ENCODE data around the gene TUT4.

The TUT4 gene

DNA sequence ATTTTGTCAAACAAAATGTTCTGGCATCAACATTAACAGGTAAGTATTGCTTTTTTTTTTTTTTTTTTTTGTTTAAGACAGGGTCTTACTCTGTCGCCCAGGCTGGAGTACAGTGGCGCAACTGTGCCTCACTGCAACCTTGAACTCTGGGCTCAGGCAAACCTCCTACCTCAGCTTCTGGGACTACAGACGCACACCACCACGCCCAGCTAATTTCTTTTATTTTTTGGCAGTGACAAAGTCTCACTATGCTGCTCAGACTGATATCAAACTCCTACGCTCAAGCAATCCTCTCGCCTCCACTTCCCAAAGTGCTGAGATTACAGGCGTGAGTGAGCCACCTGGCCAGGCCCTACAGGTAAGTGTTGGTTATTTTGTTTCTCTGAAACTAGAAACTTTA, 2.4 kb downstream of the TUT4 start:
- FAIRE-seq: no peak
- no peak for TF ChIP-seq POLR2AphosphoS5 (IDR thresholded peaks at IDR 0.05; ENCODE audit: low read depth, low read length)

DNA sequence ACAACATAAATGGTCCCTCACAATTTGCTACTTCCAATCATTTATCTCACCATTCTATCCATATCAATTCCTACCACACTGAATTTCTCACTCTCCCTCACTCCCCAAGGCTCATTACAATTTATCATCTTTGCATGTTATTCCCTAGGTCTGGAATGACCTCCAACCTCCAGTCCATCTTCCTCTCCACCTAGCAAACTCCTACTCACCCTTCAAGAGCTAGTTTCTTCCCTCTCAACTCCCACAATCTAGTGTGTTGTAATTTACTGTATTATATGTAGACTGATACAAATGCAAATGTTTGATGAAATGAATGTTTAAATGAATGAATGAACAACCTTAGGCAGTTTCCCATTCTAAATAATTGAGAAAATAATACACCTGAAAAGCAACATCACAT, 3.6 kb downstream of the TUT4 start:
- DNase-seq (ENCODE audit: insufficient read length): no peak
- TF ChIP-seq POLR2A (IDR thresholded peaks at IDR 0.05; ENCODE audit: low read depth, low read length) (no peak), TAF1 (IDR thresholded peaks at IDR 0.05; ENCODE audit: borderline replicate concordance, low read depth, low read length) (no peak), POLR2AphosphoS5 (IDR thresholded peaks at IDR 0.05; ENCODE audit: low read depth, low read length) (no peak)
- no peak for FAIRE-seq

More for the DNA sequence above, 2.4 kb downstream of the TUT4 start:
- no peak for DNase-seq (ENCODE audit: insufficient read length)

DNA sequence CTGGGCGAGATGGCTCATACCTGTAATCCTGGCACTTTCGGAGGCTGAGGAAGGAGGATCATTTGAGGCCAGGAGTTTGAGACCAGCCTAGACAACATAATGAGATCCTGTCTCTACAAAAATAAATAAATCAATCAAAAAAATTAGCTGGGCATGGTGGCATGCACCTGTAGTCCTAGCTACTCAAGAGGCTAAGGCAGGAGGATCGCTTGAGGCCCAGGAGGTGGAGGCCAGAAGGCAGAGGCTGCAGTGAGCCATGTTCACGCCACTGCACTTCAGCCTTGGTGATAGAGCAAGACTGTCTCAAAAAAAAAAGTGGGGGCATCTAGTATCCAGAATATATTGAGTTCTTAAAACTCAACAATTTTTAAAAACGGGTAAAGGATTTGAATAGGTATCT, 6.0 kb downstream of the TUT4 start:
- DNase-seq (ENCODE audit: insufficient read length) (no peak), FAIRE-seq (no peak)
- no peak for TF ChIP-seq POLR2A (IDR thresholded peaks at IDR 0.05; ENCODE audit: low read depth, low read length)
- TF ChIP-seq TAF1 (IDR thresholded peaks at IDR 0.05; ENCODE audit: borderline replicate concordance, low read depth, low read length): no peak
- TF ChIP-seq POLR2AphosphoS5 (IDR thresholded peaks at IDR 0.05; ENCODE audit: low read depth, low read length): no peak

DNA sequence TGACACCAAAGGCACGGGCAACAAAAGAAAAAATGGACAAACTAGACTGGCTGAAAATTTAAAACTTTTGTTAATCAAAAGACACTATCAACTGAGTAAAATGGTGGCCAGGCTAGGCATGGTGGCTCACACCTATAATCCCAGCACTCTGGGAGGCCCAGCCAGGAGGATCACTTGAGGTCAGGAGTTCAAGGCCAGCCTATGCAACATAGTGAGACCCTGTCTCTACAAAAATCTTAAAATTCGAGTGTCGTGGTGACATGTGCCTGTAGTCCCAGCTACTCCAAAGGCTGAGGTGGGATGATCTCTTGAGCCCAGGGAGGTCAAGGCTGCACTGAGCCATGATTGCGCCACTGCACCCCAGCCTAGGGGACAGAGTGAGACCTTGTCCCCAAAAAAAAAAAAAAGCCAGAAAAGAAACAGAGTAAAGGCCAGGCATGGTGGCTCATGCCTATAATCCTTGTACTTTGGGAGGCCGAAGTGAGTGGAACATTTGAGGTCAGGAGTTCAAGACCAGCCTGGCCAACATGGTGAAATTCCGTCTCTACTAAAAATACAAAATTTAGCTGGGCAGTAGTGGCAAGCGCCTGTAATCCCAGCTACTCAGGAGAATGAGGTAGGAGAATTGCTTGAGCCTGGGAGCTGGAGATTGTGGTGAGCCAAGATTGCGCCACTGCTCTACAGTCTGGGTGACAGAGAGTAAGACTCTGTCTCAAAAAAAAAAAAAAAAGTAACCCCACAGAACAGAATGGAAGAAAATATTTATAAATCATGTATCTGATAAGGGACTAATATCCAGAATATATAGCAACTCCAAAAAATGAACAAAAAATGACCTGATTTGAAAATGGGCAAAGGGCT, 8.0 kb downstream of the TUT4 start:
- no peak for TF ChIP-seq POLR2AphosphoS5 (IDR thresholded peaks at IDR 0.05; ENCODE audit: low read depth, low read length)
- TF ChIP-seq POLR2A (IDR thresholded peaks at IDR 0.05; ENCODE audit: low read depth, low read length): no peak
- TF ChIP-seq TAF1 (IDR thresholded peaks at IDR 0.05; ENCODE audit: borderline replicate concordance, low read depth, low read length): no peak
- DNase-seq (ENCODE audit: insufficient read length) (no peak), FAIRE-seq (no peak)

DNA sequence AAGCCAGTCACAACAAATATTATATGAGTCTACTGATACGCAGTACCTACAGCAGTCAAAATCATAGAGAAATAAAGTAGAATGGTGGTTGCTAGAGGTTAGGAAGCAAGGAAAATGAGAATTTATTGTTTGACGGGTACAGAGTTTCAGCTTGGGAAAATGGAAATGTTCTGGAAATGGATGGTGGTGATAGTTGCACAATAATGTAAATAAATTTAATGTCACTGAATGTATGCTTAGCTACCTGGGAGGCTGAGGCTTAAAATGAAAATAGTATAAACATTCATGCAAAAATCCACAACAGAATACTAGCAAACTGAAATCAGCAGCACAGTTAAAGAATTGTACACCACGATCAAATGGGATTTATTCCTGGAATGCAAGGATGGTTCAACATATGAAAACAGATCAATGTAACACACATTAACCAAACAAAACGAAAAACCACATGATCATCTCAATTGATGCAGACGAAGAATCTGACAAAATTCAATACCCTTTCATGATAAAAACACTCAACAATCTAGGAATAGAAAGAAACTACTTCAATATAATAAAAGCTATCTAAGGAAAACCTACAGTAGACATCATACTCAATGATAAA, 10.7 kb downstream of the TUT4 start:
- no peak for DNase-seq (ENCODE audit: insufficient read length)
- no peak for FAIRE-seq
- TF ChIP-seq POLR2AphosphoS5 (IDR thresholded peaks at IDR 0.05; ENCODE audit: low read depth, low read length): no peak
- TF ChIP-seq POLR2A (IDR thresholded peaks at IDR 0.05; ENCODE audit: low read depth, low read length): no peak
- no peak for TF ChIP-seq TAF1 (IDR thresholded peaks at IDR 0.05; ENCODE audit: borderline replicate concordance, low read depth, low read length)

DNA sequence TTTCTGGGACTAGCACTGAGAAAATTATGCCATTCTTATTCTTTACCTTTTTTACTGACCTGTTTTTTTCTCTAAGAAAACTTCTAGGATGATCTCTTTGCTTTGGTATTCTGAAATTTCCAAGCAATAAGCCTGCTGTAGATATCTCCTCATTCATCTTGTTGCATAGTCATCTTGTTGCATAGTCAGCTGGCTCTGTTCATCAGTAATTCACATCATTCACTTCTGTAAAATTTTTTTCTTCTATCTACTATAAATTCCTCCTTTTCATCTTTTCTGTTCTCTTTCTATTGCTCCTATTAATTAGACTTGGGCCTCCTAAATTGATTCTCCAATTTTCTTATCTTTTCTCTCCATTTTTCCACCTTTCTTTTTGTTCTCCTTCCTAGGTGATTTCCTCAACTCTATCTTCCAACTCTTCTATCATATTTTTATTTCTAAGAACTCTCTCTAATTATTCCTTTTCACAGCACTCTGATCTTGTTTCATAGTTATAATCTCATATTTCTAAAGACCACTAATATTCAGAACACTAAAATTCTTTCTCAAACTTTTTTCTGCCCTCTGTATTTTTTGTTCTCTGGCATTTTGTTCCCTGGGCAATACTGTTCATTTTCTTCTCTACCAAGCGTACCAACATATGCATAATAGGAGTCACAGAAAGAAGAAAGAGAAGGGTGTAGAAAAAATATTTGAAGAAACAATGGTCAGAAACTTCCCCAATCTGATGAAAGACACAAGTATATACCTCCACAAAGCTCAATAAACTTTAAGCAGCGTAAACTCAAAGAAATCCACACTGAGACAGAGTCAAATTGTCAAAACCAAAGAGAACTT, 17.7 kb downstream of the TUT4 start:
- FAIRE-seq (no peak), DNase-seq (ENCODE audit: insufficient read length) (no peak)
- no peak for TF ChIP-seq TAF1 (IDR thresholded peaks at IDR 0.05; ENCODE audit: borderline replicate concordance, low read depth, low read length)
- TF ChIP-seq POLR2A (IDR thresholded peaks at IDR 0.05; ENCODE audit: low read depth, low read length): no peak
- TF ChIP-seq POLR2AphosphoS5 (IDR thresholded peaks at IDR 0.05; ENCODE audit: low read depth, low read length): no peak

DNA sequence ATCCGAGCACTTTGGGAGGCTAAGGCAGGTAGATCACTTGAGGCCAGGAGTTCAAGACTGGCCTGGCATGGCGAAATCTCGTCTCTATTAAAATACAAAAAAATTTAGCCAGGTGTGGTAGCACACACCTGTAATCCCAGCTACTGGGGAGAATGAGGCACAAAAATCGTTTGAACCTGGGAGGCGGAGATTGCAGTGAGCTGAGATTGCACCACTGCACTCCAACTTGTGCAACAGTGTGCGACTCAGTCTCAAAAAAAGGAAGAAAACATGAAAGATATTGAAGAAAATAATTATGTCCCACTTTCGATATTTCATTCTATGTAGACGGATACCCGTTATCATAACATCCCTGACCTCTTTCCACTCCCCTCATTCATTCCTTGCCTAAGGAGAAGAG, 19.2 kb downstream of the TUT4 start:
- no peak for TF ChIP-seq TAF1 (IDR thresholded peaks at IDR 0.05; ENCODE audit: borderline replicate concordance, low read depth, low read length)
- no peak for TF ChIP-seq POLR2A (IDR thresholded peaks at IDR 0.05; ENCODE audit: low read depth, low read length)
- DNase-seq (ENCODE audit: insufficient read length) (no peak), FAIRE-seq (no peak)

DNA sequence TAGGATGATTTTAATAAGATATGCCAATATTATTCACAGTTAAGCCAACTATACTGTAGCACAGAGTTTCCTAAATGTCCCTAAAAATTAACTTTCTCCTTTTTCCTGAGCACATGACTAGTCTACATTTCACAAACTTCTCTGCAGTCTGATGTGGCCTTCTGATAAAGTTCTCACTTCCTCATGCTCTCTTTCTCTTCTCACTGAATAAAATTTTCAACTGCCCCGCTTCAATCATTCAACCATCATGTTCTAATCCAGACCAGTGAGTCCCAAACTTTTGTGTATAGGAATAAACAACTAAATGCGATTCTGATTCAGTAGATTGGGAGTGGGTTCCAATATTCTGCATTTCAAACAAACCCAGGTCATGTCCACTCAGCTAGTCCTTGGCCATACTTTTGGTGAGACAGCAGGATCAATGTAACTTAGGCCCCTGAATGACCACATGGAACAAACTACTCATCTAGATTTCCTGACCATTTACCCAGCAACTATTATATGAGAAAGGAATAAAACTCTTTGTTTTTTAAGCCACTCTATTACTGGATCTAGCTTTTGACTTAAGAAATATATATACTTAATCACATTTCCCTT, 20.1 kb downstream of the TUT4 start:
- peak; percentile 89 for FAIRE-seq
- TF ChIP-seq POLR2AphosphoS5 (IDR thresholded peaks at IDR 0.05; ENCODE audit: low read depth, low read length): no peak
- TF ChIP-seq POLR2A (IDR thresholded peaks at IDR 0.05; ENCODE audit: low read depth, low read length): no peak
- no peak for TF ChIP-seq TAF1 (IDR thresholded peaks at IDR 0.05; ENCODE audit: borderline replicate concordance, low read depth, low read length)
- no peak for DNase-seq (ENCODE audit: insufficient read length)

DNA sequence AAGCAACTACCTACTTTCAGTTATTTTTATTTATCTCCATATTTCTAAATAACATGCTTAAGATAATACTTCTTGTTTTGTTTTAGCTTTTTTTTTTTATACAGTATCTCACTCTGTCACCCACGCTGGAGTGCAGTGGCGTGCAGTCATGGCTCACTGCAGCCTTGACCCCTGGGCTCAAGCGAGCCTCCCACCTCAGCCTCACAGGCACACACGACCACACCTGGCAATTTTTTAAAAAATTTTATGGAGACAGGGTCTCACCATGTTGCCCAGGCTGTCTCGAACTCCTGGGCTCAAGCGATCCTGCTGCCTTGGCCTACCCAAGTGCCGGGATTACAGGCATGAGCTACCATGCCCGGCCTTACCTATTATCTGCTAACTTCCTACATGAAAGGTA, 20.6 kb downstream of the TUT4 start:
- no peak for DNase-seq (ENCODE audit: insufficient read length)
- FAIRE-seq: peak; percentile 44
- no peak for TF ChIP-seq POLR2A (IDR thresholded peaks at IDR 0.05; ENCODE audit: low read depth, low read length)
- TF ChIP-seq TAF1 (IDR thresholded peaks at IDR 0.05; ENCODE audit: borderline replicate concordance, low read depth, low read length): no peak
- TF ChIP-seq POLR2AphosphoS5 (IDR thresholded peaks at IDR 0.05; ENCODE audit: low read depth, low read length): no peak

DNA sequence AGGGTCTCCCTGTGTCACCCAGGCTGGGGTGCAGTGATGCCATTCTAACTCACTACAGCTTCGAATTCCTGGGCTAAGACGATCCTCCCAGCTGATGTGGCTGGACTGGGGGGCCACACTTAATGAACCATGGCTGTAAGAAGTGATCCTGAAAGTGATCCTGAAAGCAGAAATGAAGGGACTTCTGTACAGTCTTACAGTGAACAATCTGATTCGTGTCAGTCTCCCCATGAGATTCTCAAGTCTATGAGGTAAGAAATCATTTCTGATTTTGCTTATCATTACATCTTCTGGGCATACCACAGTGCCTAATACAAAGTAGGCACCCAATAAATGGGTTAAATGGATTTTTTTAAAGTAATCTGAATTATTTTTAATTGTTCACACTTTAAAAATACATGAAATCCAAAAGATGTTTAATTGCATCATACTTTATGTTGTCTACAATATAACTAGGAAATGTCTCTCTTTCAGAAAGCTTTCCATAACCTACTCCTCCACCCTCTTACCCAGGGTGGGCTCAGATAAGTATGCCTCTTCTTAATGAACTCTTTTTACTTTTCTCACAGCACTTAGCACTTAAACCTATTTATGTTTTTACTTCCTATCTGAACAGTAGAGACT, 21.5 kb downstream of the TUT4 start:
- FAIRE-seq: peak; percentile 70
- no peak for TF ChIP-seq POLR2AphosphoS5 (IDR thresholded peaks at IDR 0.05; ENCODE audit: low read depth, low read length)
- no peak for TF ChIP-seq POLR2A (IDR thresholded peaks at IDR 0.05; ENCODE audit: low read depth, low read length)
- no peak for TF ChIP-seq TAF1 (IDR thresholded peaks at IDR 0.05; ENCODE audit: borderline replicate concordance, low read depth, low read length)
- DNase-seq (ENCODE audit: insufficient read length): no peak

All from GM12892 (cell line).